ENCODE measurements around the gene RBM6. TPM values are rescaled to one million over a fixed set of nuclear protein-coding genes. Genes with fewer than 3 reads are reported as not detected.
"Not testable (repeated sequence)": the region's sequence is repeated elsewhere in the genome, so short reads cannot be mapped to it uniquely, and the experiment has no call there.

Gene RBM6
- total RNA-seq, 4 donors from 2014 or later: 89.7 to 256 (median 152) TPM

- peaks cover 0 to 10% (median 0%) of the 10 kb centered on the region in 4 donors for H3K36me3 ChIP-seq
- WGBS, 2 donors (ENCODE audit: low coverage in 1 of 2): 91 to 94% methylated on average over 4 of the region's 4 CpGs
Measured at GRCh38 chr3:50015918-50016317, 76.0 kb downstream of the RBM6 start.

GRCh38 chr3:50028346-50028745 lies 88.4 kb downstream of the RBM6 start:
- TF ChIP-seq CTCF (IDR thresholded peaks at IDR 0.05) (no peak), EP300 (IDR thresholded peaks at IDR 0.05; ENCODE audit: low read depth) (no peak), POLR2A (IDR thresholded peaks at IDR 0.05) (no peak), POLR2AphosphoS5 (IDR thresholded peaks at IDR 0.05) (no peak)
- no peak for DNase-seq
- in situ Hi-C loops (cut with MboI; ENCODE audit: low pct_ligation_motif_present in 1 of 4, low pct_unique_long_range_greater_than_20kb in 1 of 4, low sequenced_read_pairs in 3 of 4): no loop called here
- H3K27me3 ChIP-seq: no peaks in the 10 kb centered on the region
- whole genome bisulfite sequencing, 2 donors (ENCODE audit: low coverage in 1 of 2): 44 to 50% methylated on average over 1 of the region's 1 CpG
- no peaks in the 10 kb centered on the region for H3K4me1 ChIP-seq
- peaks cover 0 to 3% (median 0%) of the 10 kb centered on the region in 4 donors for H3K36me3 ChIP-seq
- H3K27ac ChIP-seq: no peak overlapping the region
- no peak overlapping the region for H3K4me3 ChIP-seq
- H3K9me3 ChIP-seq: no peaks in the 10 kb centered on the region
- intact Hi-C loops (cut with DNase I; ENCODE audit: low total_unique reads): no loop called here

More at GRCh38 chr3:50015918-50016317, 76.0 kb downstream of the RBM6 start:
- Histone ChIP-seq H3K9me3 (no peaks in the 10 kb centered on the region), H3K4me1 (no peaks in the 10 kb centered on the region), H3K4me3 (no peak overlapping the region), H3K27ac (no peak overlapping the region), H3K27me3 (no peaks in the 10 kb centered on the region)
- in situ Hi-C loops (cut with MboI; ENCODE audit: low pct_ligation_motif_present in 1 of 4, low pct_unique_long_range_greater_than_20kb in 1 of 4, low sequenced_read_pairs in 3 of 4): no loop called here
- TF ChIP-seq CTCF (IDR thresholded peaks at IDR 0.05) (no peak), POLR2AphosphoS5 (IDR thresholded peaks at IDR 0.05) (no peak)
- intact Hi-C loops (cut with DNase I; ENCODE audit: low total_unique reads): no loop called here
- DNase-seq: no peak

GRCh38 chr3:50031201-50031600 lies 91.3 kb downstream of the RBM6 start:
- WGBS, 2 donors (ENCODE audit: low coverage in 1 of 2): 95% methylated on average over 5 of the region's 5 CpGs; no CpG with 5 or more reads in 1 of the 2 donors
- H3K27me3 ChIP-seq; H3K27ac ChIP-seq; intact Hi-C loops (cut with DNase I; ENCODE audit: low total_unique reads); in situ Hi-C loops (cut with MboI; ENCODE audit: low pct_ligation_motif_present in 1 of 4, low pct_unique_long_range_greater_than_20kb in 1 of 4, low sequenced_read_pairs in 3 of 4); H3K4me1 ChIP-seq; H3K4me3 ChIP-seq; H3K9me3 ChIP-seq; H3K36me3 ChIP-seq; DNase-seq: not testable (repeated sequence)

GRCh38 chr3:50044976-50045375 lies 105.0 kb downstream of the RBM6 start:
- Histone ChIP-seq H3K27ac (no peak overlapping the region), H3K36me3 (peaks cover 0 to 20% (median 9%) of the 10 kb centered on the region in 4 donors), H3K27me3 (no peaks in the 10 kb centered on the region), H3K9me3 (no peaks in the 10 kb centered on the region), H3K4me3 (no peak overlapping the region), H3K4me1 (no peaks in the 10 kb centered on the region)
- in situ Hi-C loops (cut with MboI; ENCODE audit: low pct_ligation_motif_present in 1 of 4, low pct_unique_long_range_greater_than_20kb in 1 of 4, low sequenced_read_pairs in 3 of 4) (no loop called here), intact Hi-C loops (cut with DNase I; ENCODE audit: low total_unique reads) (no loop called here)
- WGBS, 2 donors (ENCODE audit: low coverage in 1 of 2): 90 to 95% methylated on average over 1 of the region's 1 CpG
- no peak for DNase-seq
- TF ChIP-seq EP300 (IDR thresholded peaks at IDR 0.05; ENCODE audit: low read depth) (no peak), POLR2A (IDR thresholded peaks at IDR 0.05) (no peak), POLR2AphosphoS5 (IDR thresholded peaks at IDR 0.05) (no peak), CTCF (IDR thresholded peaks at IDR 0.05) (no peak)

- Histone ChIP-seq H3K27ac (no peak overlapping the region), H3K4me3 (no peak overlapping the region), H3K36me3 (peaks cover 0 to 30% (median 12%) of the 10 kb centered on the region in 4 donors), H3K4me1 (no peaks in the 10 kb centered on the region), H3K9me3 (no peaks in the 10 kb centered on the region), H3K27me3 (no peaks in the 10 kb centered on the region)
- intact Hi-C loops (cut with DNase I; ENCODE audit: low total_unique reads) (no loop called here), in situ Hi-C loops (cut with MboI; ENCODE audit: low pct_ligation_motif_present in 1 of 4, low pct_unique_long_range_greater_than_20kb in 1 of 4, low sequenced_read_pairs in 3 of 4) (no loop called here)
- WGBS, 2 donors (ENCODE audit: low coverage in 1 of 2): 91% methylated on average over 4 of the region's 4 CpGs; no CpG with 5 or more reads in 1 of the 2 donors
- DNase-seq: no peak
- TF ChIP-seq POLR2AphosphoS5 (IDR thresholded peaks at IDR 0.05) (no peak), CTCF (IDR thresholded peaks at IDR 0.05) (no peak), POLR2A (IDR thresholded peaks at IDR 0.05) (no peak), EP300 (IDR thresholded peaks at IDR 0.05; ENCODE audit: low read depth) (no peak)
Measured at GRCh38 chr3:50047426-50047825, 107.5 kb downstream of the RBM6 start.
